K562 (cell line): ENCODE results near the gene SLC1A7. TPM values are rescaled to one million over a fixed set of nuclear protein-coding genes. Genes with fewer than 3 reads are reported as not detected.
A peak's percentile ranks its signal among the peaks of the same experiment; 100 is the strongest.

Experiments used
- ATAC-seq: fragments of 200-7000 bp; cut with Tn5 transposase; 3 replicates; pipeline ENCODE4 v1.9.1; 2020; ENCODE audit warnings: moderate library complexity
- BruUV-seq: library from RNA; stranded (reverse); fragments of 400-500 nt; replicated peaks from 2 replicates; lab custom pipeline; 2021; lab: Mats Ljungman, UMichigan
- CTCF ChIA-PET: fragments of 300-600 bp; formaldehyde crosslinking; extraction: SDS; loops from one replicate; lab custom pipeline; 2021; ENCODE audit warnings: low intra/inter-chr PET ratio; lab: Yijun Ruan, JAX
- POLR2A ChIA-PET: fragments of 300-600, 350-650 bp; sonication (Branson Sonifier 250); formaldehyde crosslinking; extraction: SDS; loops from one replicate; lab custom pipeline; 2021; ENCODE audit warnings: antibody characterized with exemption, inconsistent platforms; lab: Yijun Ruan, JAX
- DNase-seq, 4 experiments: peaks; one replicate each; pipeline versions ENCODE4 v3.0.0 to v3.0.0-alpha.2; 2011 to 2018; ENCODE audit warnings: low spot score in 3 of 4, mixed read lengths in 3 of 4; ENCODE audit errors: extremely low read depth in 1 of 4
- FAIRE-seq: peaks from 2 replicates; lab custom pipeline; 2011; peaks lifted over from hg19 to GRCh38; lab: Jason Lieb, UNC
- H2AFZ ChIP-seq: 2 replicates; pipeline ENCODE4 v1.6.0; 2011; ENCODE audit warnings: low read depth, low read length, control low read depth, inconsistent platforms
- H3K27ac ChIP-seq: fragments of 200-600 bp; 3 replicates; pipeline ENCODE4 v1.8.0; 2011; ENCODE audit warnings: low read depth, mild to moderate bottlenecking, control low read depth, inconsistent platforms, low read length, moderate library complexity, mixed read lengths; ENCODE audit errors: extremely low read depth
- H3K27me3 ChIP-seq, 2 experiments: fragments of 300-600 bp in 1 of 2; 2 replicates in 1 of 2; 3 replicates in 1 of 2; pipeline versions ENCODE4 v1.6.0 to v1.8.0; 2011; ENCODE audit warnings: inconsistent platforms in 2 of 2, low read length in 2 of 2, mild to moderate bottlenecking in 1 of 2, mixed read lengths in 1 of 2, moderate library complexity in 1 of 2; ENCODE audit not compliant: control insufficient read depth in 2 of 2, insufficient read depth in 2 of 2
- H3K36me3 ChIP-seq: fragments of 300-600 bp; 3 replicates; pipeline ENCODE4 v1.8.0; 2011; ENCODE audit warnings: mild to moderate bottlenecking, low read length, inconsistent platforms; ENCODE audit not compliant: control insufficient read depth, insufficient read depth
- H3K4me1 ChIP-seq, 2 experiments: fragments of 200-600 bp in 1 of 2; replicated peaks in 1 of 2; 2 replicates in 1 of 2; 3 replicates in 1 of 2; pipeline versions ENCODE4 v1.5.1 to v1.8.0; 2011; ENCODE audit warnings: inconsistent platforms in 2 of 2, low read length in 2 of 2, mild to moderate bottlenecking in 1 of 2, mixed read lengths in 1 of 2, moderate library complexity in 1 of 2; ENCODE audit not compliant: control insufficient read depth in 2 of 2, insufficient read depth in 2 of 2
- H3K4me2 ChIP-seq: 2 replicates; pipeline ENCODE4 v1.6.1; 2011; ENCODE audit warnings: low read length, control low read depth, inconsistent platforms, mixed read lengths; ENCODE audit not compliant: insufficient read depth
- H3K4me3 ChIP-seq: fragments of 200-600 bp; sonication (generic), shearing (Covaris generic); 2 replicates; pipeline ENCODE4 v1.5.1; 2016; ENCODE audit warnings: control low read depth, inconsistent platforms
- H3K79me2 ChIP-seq: fragments of 200-600 bp; 3 replicates; pipeline ENCODE4 v1.8.0; 2011; ENCODE audit warnings: low read length, inconsistent platforms; ENCODE audit not compliant: control insufficient read depth, insufficient read depth
- H3K9ac ChIP-seq, 2 experiments: 2 replicates each; pipeline versions ENCODE4 v1.6.0 to v1.6.1; 2011; ENCODE audit warnings: low read depth in 2 of 2, low read length in 2 of 2, control low read depth in 1 of 2, inconsistent platforms in 1 of 2, mild to moderate bottlenecking in 1 of 2, mixed read lengths in 1 of 2; ENCODE audit not compliant: insufficient read depth in 1 of 2
- H3K9me1 ChIP-seq: one replicate; pipeline ENCODE4 v1.6.0; 2011; ENCODE audit warnings: inconsistent platforms, mild to moderate bottlenecking, low read length, moderate library complexity; ENCODE audit not compliant: control insufficient read depth, insufficient read depth
- H3K9me3 ChIP-seq: replicated peaks from 2 replicates; pipeline ENCODE4 v1.5.1; 2011; ENCODE audit warnings: low read depth, low read length, inconsistent platforms; ENCODE audit not compliant: control insufficient read depth, insufficient read depth
- H4K20me1 ChIP-seq: replicated peaks from 2 replicates; pipeline ENCODE4 v1.6.1; 2011; ENCODE audit warnings: low read length, inconsistent platforms, mixed read lengths; ENCODE audit not compliant: control insufficient read depth, insufficient read depth
- CEBPB ChIP-seq: fragments of 450-650 bp; IDR thresholded peaks from 2 replicates; pipeline ENCODE4 v1.6.1; 2016; ENCODE audit warnings: missing genetic modification characterization, missing compliant biosample characterization
- CEBPG ChIP-seq, 3 experiments: fragments of 200-800 bp in 1 of 3; sonication (Bioruptor generic) in 1 of 3; sonication (generic) in 1 of 3; formaldehyde crosslinking in 1 of 3; IDR thresholded peaks in 2 of 3; conservative IDR thresholded peaks in 1 of 3; 2 replicates each; pipeline versions ENCODE4 v1.6.1 to v1.8.0; 2016 to 2022; ENCODE audit warnings: missing compliant biosample characterization in 2 of 3, missing genetic modification characterization in 2 of 3, mild to moderate bottlenecking in 1 of 3, missing genetic modification reagents in 1 of 3
- CHD2 ChIP-seq: IDR thresholded peaks from 2 replicates; pipeline ENCODE4 v1.6.1; 2011; ENCODE audit warnings: low read depth, low read length
- ESRRA ChIP-seq: fragments of 450-650 bp; IDR thresholded peaks from 2 replicates; pipeline ENCODE4 v1.6.1; 2014; ENCODE audit warnings: low read depth, mild to moderate bottlenecking, moderate library complexity, borderline replicate concordance
- GTF2E2 ChIP-seq: fragments of 200-800 bp; sonication (Bioruptor generic); IDR thresholded peaks from 2 replicates; pipeline ENCODE4 v1.6.1; 2016; ENCODE audit warnings: missing genetic modification characterization, missing compliant biosample characterization
- HDAC2 ChIP-seq: fragments of 450-650 bp; IDR thresholded peaks from 2 replicates; pipeline ENCODE4 v1.6.1; 2016; ENCODE audit warnings: mild to moderate bottlenecking
- MEIS2 ChIP-seq: fragments of 450-650 bp; IDR thresholded peaks from 2 replicates; pipeline ENCODE4 v1.6.1; 2014; ENCODE audit warnings: mild to moderate bottlenecking; ENCODE audit not compliant: partially characterized antibody
- RBM25 ChIP-seq: fragments of 200-400 bp; formaldehyde crosslinking; IDR thresholded peaks from 2 replicates; pipeline ENCODE4 v1.6.1; 2018; ENCODE audit warnings: low read length, low read depth, moderate library complexity; ENCODE audit not compliant: severe bottlenecking
- SIRT6 ChIP-seq: IDR thresholded peaks from one replicate; pipeline ENCODE4 v1.6.1; 2012; ENCODE audit warnings: low read depth, mild to moderate bottlenecking, control low read depth, inconsistent platforms, low read length, moderate library complexity
- WGBS: fragments of 100-300 bp; shearing (Covaris generic); methylation state at CpG from one replicate; pipeline ENCODE4 v1.1.6; 2016; ENCODE audit warnings: low coverage, mixed read lengths; ENCODE audit not compliant: insufficient coverage; ENCODE audit errors: missing lambda C conversion rate; 5-methylcytosine and 5-hydroxymethylcytosine counted together
- in situ Hi-C: fragments of 300-500 bp; cut with MboI; formaldehyde crosslinking; loops from 4 replicates; pipeline ENCODE4 v1.15.0; 2018; ENCODE audit warnings: inconsistent platforms, mixed read lengths
- intact Hi-C: fragments of 100-400 bp; cut with micrococcal nuclease; formaldehyde crosslinking; loops from 2 replicates; pipeline ENCODE4 v1.14.2; 2022
- polyA plus RNA-seq, 8 experiments: library from polyadenylated mRNA; depleted of rRNA in 4 of 8; stranded (reverse) in 5 of 8; unstranded in 3 of 8; fragments of >200 nt; fragmentation: Nextera tagmentation in 2 of 8; fragmentation: Illumina TruSeq in 1 of 8; extraction: Ambion mirVana in 2 of 8; extraction: Trizol in 1 of 8; gene quantifications; 2 replicates each; pipeline versions ENCODE4 v1.2.1 to v1.2.3, GENCODE V29; 2011 to 2014; ENCODE audit warnings: inconsistent platforms in 1 of 8, missing spikeins in 1 of 8
- total RNA-seq, 7 experiments: library from RNA; depleted of rRNA in 6 of 7; stranded (reverse); fragments of >200 nt in 6 of 7; fragmentation: Illumina TruSeq in 2 of 7; extraction: Trizol in 2 of 7; gene quantifications; 2 replicates each; pipeline versions ENCODE4 v1.2.1 to v1.2.3, GENCODE V29; 2011 to 2021; ENCODE audit warnings: low replicate concordance in 1 of 7
- TF ChIP-seq, protein P1 (sequence below): IDR thresholded peaks from 2 replicates; pipeline ENCODE4 v1.6.1; 2012; ENCODE audit warnings: low read depth, low read length, improper control_type of control experiment, borderline replicate concordance
- TF ChIP-seq, protein P2 (sequence below): fragments of 450-650 bp; IDR thresholded peaks from 2 replicates; pipeline ENCODE4 v1.6.1; 2016; ENCODE audit warnings: low read depth, mild to moderate bottlenecking, moderate library complexity

Gene SLC1A7
- total and polyA plus RNA-seq, 9 of the 15 experiments (the other 6 are each of a cell fraction or from before 2014, with no cell fraction given) = 0.07 TPM; not detected in 8

DNA sequence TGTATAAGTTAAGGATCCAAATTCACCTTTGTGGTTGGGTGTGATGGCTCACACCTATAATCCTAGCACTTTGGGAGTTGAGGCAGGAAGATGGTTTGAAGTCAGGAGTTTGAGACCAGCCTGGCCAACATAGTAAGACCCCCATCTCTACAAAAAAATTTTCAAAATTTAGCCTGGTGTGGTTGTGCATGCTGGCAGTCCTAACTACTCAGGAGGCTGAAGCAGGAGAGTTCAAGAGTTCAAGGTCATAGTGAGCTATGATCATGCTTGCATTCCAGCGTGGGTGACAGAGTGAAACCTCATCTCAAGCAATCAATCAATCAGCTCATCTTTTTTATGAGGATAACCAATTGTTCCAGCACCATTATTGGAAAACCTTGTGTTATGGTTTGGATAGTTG is 16.5 kb upstream of the SLC1A7 start:
- Histone ChIP-seq H4K20me1 (no peaks in the 10 kb centered on the region), H3K4me2 (no peak overlapping the region), H3K79me2 (no peaks in the 10 kb centered on the region), H3K9me3 (no peaks in the 10 kb centered on the region), H3K9me1 (no peaks in the 10 kb centered on the region), H3K36me3 (no peaks in the 10 kb centered on the region), H2AFZ (no peak overlapping the region), H3K4me3 (no peak overlapping the region), H3K27me3 (peaks cover 3 to 14% of the 10 kb centered on the region in 2 experiments; a peak in 3 of 5 replicates), H3K9ac (no peak overlapping the region), H3K27ac (no peak overlapping the region), H3K4me1 (peaks cover 6 to 9% of the 10 kb centered on the region in 2 experiments; a peak in 4 of 5 replicates)
- ChIA-PET CTCF (no interaction called here), POLR2A (interaction anchor here (0.7 to 1.2 kb wide), 2 partner anchors 27 to 130 kb away, joined by 3 read pairs; no protein-coding TSS in a partner anchor)
- intact Hi-C loops = no loop called here
- BruUV-seq = no TSS peak
- WGBS = 15% methylated on average over 1 of the region's 1 CpG
- DNase-seq (no peak), ATAC-seq (no peak), FAIRE-seq (no peak)
- TF ChIP-seq MEIS2 = peak; percentile 30
- TF ChIP-seq ESRRA = peak; percentile 40; the same call in 1 of the 2 replicates
- TF ChIP-seq CHD2 = no peak
- in situ Hi-C loops = no loop called here

DNA sequence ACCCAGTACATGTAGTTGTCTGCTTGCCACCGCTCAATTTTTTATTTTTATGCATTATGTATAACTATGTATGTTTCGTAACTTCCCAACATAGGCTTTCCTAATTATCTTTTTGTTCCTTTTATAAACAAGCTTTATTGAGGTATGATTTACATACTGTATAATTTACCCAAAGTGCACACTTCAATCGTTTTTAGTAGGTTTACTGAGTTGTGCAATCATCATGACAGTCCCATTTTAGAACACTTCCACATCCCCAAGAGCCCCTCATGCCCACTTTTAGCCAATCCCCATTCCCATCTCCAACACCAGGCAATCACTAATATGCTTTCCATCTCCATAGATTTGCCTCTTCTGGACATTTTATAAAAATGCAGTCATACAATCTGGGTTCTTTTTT is 14.3 kb upstream of the SLC1A7 start:
- CTCF ChIA-PET = no interaction called here
- H3K9me3 ChIP-seq = no peaks in the 10 kb centered on the region
- BruUV-seq = no TSS peak
- H3K4me2 ChIP-seq = no peak overlapping the region
- in situ Hi-C loops = no loop called here
- TF ChIP-seq, protein P1, sequence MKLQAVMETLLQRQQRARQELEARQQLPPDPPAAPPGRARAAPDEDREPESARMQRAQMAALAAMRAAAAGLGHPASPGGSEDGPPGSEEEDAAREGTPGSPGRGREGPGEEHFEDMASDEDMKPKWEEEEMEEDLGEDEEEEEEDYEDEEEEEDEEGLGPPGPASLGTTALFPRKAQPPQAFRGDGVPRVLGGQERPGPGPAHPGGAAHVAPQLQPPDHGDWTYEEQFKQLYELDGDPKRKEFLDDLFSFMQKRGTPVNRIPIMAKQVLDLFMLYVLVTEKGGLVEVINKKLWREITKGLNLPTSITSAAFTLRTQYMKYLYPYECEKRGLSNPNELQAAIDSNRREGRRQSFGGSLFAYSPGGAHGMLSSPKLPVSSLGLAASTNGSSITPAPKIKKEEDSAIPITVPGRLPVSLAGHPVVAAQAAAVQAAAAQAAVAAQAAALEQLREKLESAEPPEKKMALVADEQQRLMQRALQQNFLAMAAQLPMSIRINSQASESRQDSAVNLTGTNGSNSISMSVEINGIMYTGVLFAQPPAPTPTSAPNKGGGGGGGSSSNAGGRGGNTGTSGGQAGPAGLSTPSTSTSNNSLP = no peak
- TF ChIP-seq RBM25 (no peak), GTF2E2 (no peak), CEBPB (tag) (peak; percentile 86), SIRT6 (no peak), CEBPG (CRISPR knock-in tag; IDR thresholded peaks at IDR 0.05) (no peak), CEBPG (tag; conservative IDR thresholded peaks at IDR 0.05 in 1 of 2, IDR thresholded peaks at IDR 0.05 in 1 of 2) (0 out of 4 replicates have a peak, but pooled peaks have one; percentile 30 to 33), HDAC2 (no peak)
- TF ChIP-seq, protein P2, sequence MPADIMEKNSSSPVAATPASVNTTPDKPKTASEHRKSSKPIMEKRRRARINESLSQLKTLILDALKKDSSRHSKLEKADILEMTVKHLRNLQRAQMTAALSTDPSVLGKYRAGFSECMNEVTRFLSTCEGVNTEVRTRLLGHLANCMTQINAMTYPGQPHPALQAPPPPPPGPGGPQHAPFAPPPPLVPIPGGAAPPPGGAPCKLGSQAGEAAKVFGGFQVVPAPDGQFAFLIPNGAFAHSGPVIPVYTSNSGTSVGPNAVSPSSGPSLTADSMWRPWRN = no peak
- no peaks in the 10 kb centered on the region for H3K36me3 ChIP-seq
- H2AFZ ChIP-seq = no peak overlapping the region
- H3K27ac ChIP-seq = no peak overlapping the region
- intact Hi-C loops = no loop called here
- ATAC-seq (no peak), FAIRE-seq (no peak), DNase-seq (no peak)
- H3K4me3 ChIP-seq = no peak overlapping the region
- H3K9me1 ChIP-seq = no peaks in the 10 kb centered on the region
- peaks cover 3 to 14% of the 10 kb centered on the region in 2 experiments; a peak in 3 of 5 replicates for H3K27me3 ChIP-seq
- no peaks in the 10 kb centered on the region for H4K20me1 ChIP-seq
- 12% methylated on average over 3 of the region's 3 CpGs for WGBS
- H3K9ac ChIP-seq = no peak overlapping the region
- H3K4me1 ChIP-seq = no peaks in the 10 kb centered on the region
- no peaks in the 10 kb centered on the region for H3K79me2 ChIP-seq
- POLR2A ChIA-PET = interaction anchor here (0.8 to 1.6 kb wide), 2 partner anchors 8 to 9 kb away, joined by 3 to 4 read pairs; no protein-coding TSS in a partner anchor
